ENCODE results near the gene MEGF11. TPM values are rescaled to one million over a fixed set of nuclear protein-coding genes. Genes with fewer than 3 reads are reported as not detected.

The MEGF11 gene
- total RNA-seq, 1 donor from 2014 or later, result 0.06 TPM

- Histone ChIP-seq H3K36me3 (no peaks in the 10 kb centered on the region), H3K9me3 (ENCODE audit: low read depth) (no peaks in the 10 kb centered on the region), H3F3A (ENCODE audit: low read depth) (no peaks in the 10 kb centered on the region), H3K9ac (no peak overlapping the region), H2AFZ (replicated peaks) (no peak overlapping the region), H4K20me1 (ENCODE audit: low read depth) (no peaks in the 10 kb centered on the region), H3K4me2 (peak overlapping the region; percentile 23), H3K79me2 (ENCODE audit: low read depth) (no peaks in the 10 kb centered on the region), H3K27ac (no peak overlapping the region), H3K4me1 (peaks cover 12% of the 10 kb centered on the region), H3K27me3 (no peaks in the 10 kb centered on the region), H3K4me3 (no peak overlapping the region)
- no peak for DNase-seq (ENCODE audit: low spot score)
- TF ChIP-seq EZH2 (IDR thresholded peaks at IDR 0.05), result no peak
- TF ChIP-seq EZH2phosphoT487 (IDR thresholded peaks at IDR 0.05), result no peak
- TF ChIP-seq CTCF (IDR thresholded peaks at IDR 0.05), result no peak
- Mint-ChIP-seq H3K36me3 (no peaks in the 10 kb centered on the region), H3K4me3 (no peak overlapping the region), H3K4me1 (peaks cover 12% of the 10 kb centered on the region), H3K9me3 (no peaks in the 10 kb centered on the region), H3K27ac (peak overlapping the region; percentile 53), H3K27me3 (ENCODE audit: insufficient read depth, low read depth) (peaks cover 7% of the 10 kb centered on the region)
Observed at GRCh38 chr15:65916041-65916663, 337.4 kb downstream of the MEGF11 start.

GRCh38 chr15:65914981-65915925 is 338.3 kb downstream of the MEGF11 start:
- Histone ChIP-seq H3K9me3 (ENCODE audit: low read depth) (no peaks in the 10 kb centered on the region), H3K4me2 (no peak overlapping the region), H3K9ac (no peak overlapping the region), H3K4me1 (peaks cover 12% of the 10 kb centered on the region), H3K4me3 (no peak overlapping the region), H3K27ac (no peak overlapping the region), H3K27me3 (no peaks in the 10 kb centered on the region), H2AFZ (replicated peaks) (no peak overlapping the region), H3K79me2 (ENCODE audit: low read depth) (no peaks in the 10 kb centered on the region), H4K20me1 (ENCODE audit: low read depth) (no peaks in the 10 kb centered on the region), H3F3A (ENCODE audit: low read depth) (no peaks in the 10 kb centered on the region), H3K36me3 (no peaks in the 10 kb centered on the region)
- H3K4me1 Mint-ChIP-seq, result peaks cover 12% of the 10 kb centered on the region
- DNase-seq (ENCODE audit: low spot score), result no peak
- H3K4me3 Mint-ChIP-seq, result no peak overlapping the region
- peaks cover 7% of the 10 kb centered on the region for H3K27me3 Mint-ChIP-seq (ENCODE audit: insufficient read depth, low read depth)
- H3K27ac Mint-ChIP-seq, result no peak overlapping the region
- H3K9me3 Mint-ChIP-seq, result no peaks in the 10 kb centered on the region
- TF ChIP-seq CTCF (IDR thresholded peaks at IDR 0.05), result no peak
- no peak for TF ChIP-seq EZH2phosphoT487 (IDR thresholded peaks at IDR 0.05)
- no peak for TF ChIP-seq EZH2 (IDR thresholded peaks at IDR 0.05)
- H3K36me3 Mint-ChIP-seq, result no peaks in the 10 kb centered on the region

GRCh38 chr15:65914386-65914785 is 339.2 kb downstream of the MEGF11 start:
- peaks cover 12% of the 10 kb centered on the region for H3K4me1 Mint-ChIP-seq
- no peaks in the 10 kb centered on the region for H3F3A ChIP-seq (ENCODE audit: low read depth)
- no peak overlapping the region for H3K4me2 ChIP-seq

More at GRCh38 chr15:65914386-65914785, 339.2 kb downstream of the MEGF11 start:
- Mint-ChIP-seq H3K27me3 (ENCODE audit: insufficient read depth, low read depth) (peaks cover 7% of the 10 kb centered on the region), H3K36me3 (peaks cover 3% of the 10 kb centered on the region), H3K27ac (no peak overlapping the region), H3K9me3 (no peaks in the 10 kb centered on the region), H3K4me3 (no peak overlapping the region)
- H4K20me1 ChIP-seq (ENCODE audit: low read depth), result no peaks in the 10 kb centered on the region
- H2AFZ ChIP-seq (replicated peaks), result no peak overlapping the region
- no peaks in the 10 kb centered on the region for H3K36me3 ChIP-seq
- H3K9me3 ChIP-seq (ENCODE audit: low read depth), result no peaks in the 10 kb centered on the region
- no peak overlapping the region for H3K4me3 ChIP-seq
- TF ChIP-seq EZH2 (IDR thresholded peaks at IDR 0.05) (no peak), EZH2phosphoT487 (IDR thresholded peaks at IDR 0.05) (no peak), CTCF (IDR thresholded peaks at IDR 0.05) (no peak)
- no peak overlapping the region for H3K9ac ChIP-seq
- H3K4me1 ChIP-seq, result peaks cover 12% of the 10 kb centered on the region
- no peak overlapping the region for H3K27ac ChIP-seq
- no peak for DNase-seq (ENCODE audit: low spot score)
- H3K79me2 ChIP-seq (ENCODE audit: low read depth), result no peaks in the 10 kb centered on the region
- H3K27me3 ChIP-seq, result no peaks in the 10 kb centered on the region

Data from neural progenitor cell (in vitro differentiated cells).